ENCODE data around the gene COL13A1.

DNA sequence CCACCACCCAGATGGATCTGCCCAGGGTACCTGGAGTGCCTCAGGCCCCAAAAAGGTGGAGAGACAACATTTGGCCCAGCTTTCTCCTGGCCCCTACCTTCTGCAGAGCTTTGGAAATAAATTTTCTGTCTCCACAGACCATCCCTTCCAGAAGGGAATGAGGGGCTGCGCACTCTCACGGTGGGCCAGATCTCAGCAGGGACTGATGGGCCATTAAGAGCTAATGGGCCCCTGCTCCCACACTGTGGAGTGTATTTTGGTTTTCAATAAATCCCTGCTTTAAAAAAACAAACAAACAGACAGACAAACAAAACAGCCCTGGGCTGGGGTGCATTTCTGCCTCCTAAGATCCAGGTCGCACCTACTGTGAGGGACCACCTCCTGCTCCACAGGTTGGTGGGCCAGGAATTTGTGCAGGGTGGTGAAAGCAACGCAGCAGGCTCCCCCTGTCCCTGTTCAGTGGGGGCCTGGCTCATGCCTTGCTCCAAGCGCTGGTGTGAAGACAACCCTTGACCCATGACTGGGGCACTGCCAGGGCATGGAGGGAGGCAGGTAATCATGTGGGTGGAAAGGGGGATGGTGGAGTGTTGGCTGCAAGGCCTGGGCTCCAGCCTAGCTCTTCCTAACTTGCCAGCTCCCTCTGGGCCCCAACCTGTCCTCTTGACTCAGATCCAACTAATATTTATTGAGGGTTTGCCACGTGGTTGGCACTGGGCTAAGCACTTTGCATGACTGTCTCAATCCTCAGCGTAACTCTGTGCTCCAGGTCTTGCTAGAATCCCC, 88.5 kb downstream of the COL13A1 start:
- TF ChIP-seq POLR2AphosphoS5 (IDR thresholded peaks at IDR 0.05): no peak
- TF ChIP-seq, protein P1, sequence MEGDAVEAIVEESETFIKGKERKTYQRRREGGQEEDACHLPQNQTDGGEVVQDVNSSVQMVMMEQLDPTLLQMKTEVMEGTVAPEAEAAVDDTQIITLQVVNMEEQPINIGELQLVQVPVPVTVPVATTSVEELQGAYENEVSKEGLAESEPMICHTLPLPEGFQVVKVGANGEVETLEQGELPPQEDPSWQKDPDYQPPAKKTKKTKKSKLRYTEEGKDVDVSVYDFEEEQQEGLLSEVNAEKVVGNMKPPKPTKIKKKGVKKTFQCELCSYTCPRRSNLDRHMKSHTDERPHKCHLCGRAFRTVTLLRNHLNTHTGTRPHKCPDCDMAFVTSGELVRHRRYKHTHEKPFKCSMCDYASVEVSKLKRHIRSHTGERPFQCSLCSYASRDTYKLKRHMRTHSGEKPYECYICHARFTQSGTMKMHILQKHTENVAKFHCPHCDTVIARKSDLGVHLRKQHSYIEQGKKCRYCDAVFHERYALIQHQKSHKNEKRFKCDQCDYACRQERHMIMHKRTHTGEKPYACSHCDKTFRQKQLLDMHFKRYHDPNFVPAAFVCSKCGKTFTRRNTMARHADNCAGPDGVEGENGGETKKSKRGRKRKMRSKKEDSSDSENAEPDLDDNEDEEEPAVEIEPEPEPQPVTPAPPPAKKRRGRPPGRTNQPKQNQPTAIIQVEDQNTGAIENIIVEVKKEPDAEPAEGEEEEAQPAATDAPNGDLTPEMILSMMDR (IDR thresholded peaks at IDR 0.05): no peak
- TF ChIP-seq POLR2A (IDR thresholded peaks at IDR 0.05): no peak

All from upper lobe of left lung (tissue), 4 donors.